HCT116 (cell line): ENCODE results near the gene GNAI2. TPM values are rescaled to one million over a fixed set of nuclear protein-coding genes. Genes with fewer than 3 reads are reported as not detected.
A peak's percentile ranks its signal among the peaks of the same experiment; 100 is the strongest.

Experiments
- ATAC-seq: fragments of 200-7000 bp; cut with Tn5 transposase; 2 replicates; pipeline ENCODE4 v1.9.1; 2020; ENCODE audit warnings: mild to moderate bottlenecking, moderate library complexity
- BruUV-seq: library from RNA; stranded (reverse); fragments of 400-500 nt; replicated peaks from 2 replicates; lab custom pipeline; 2021; lab: Mats Ljungman, UMichigan
- CTCF ChIA-PET: fragments of 300-600 bp; sonication (Branson Sonifier 250); formaldehyde crosslinking; loops from one replicate; lab custom pipeline; 2021; ENCODE audit warnings: antibody characterized with exemption; lab: Charles Lee
- POLR2A ChIA-PET: fragments of 300-600, 350-600 bp; sonication (Branson Sonifier 250); formaldehyde crosslinking; loops from one replicate; lab custom pipeline; 2021; ENCODE audit warnings: antibody characterized with exemption; lab: Charles Lee
- RAD21 ChIA-PET, 2 experiments: fragments of 300-600 bp; sonication (Branson Sonifier 250); formaldehyde crosslinking; loops; one replicate each; lab custom pipeline; 2023; ENCODE audit warnings: low total read pairs in 2 of 2; ENCODE audit not compliant: uncharacterized antibody in 2 of 2, unreplicated experiment in 2 of 2, low non-redundant PET in 1 of 2; lab: Charles Lee
- DNase-seq: peaks from one replicate; pipeline ENCODE4 v3.0.0-alpha.2; 2010; ENCODE audit warnings: low read depth, low spot score
- H2AFZ ChIP-seq: fragments of 200-600 bp; shearing (Covaris generic), sonication (generic); 2 replicates; pipeline ENCODE4 v1.6.1; 2017; ENCODE audit warnings: low read depth, mixed run types, mixed read lengths, antibody characterized with exemption, low read length; ENCODE audit not compliant: poor library complexity, severe bottlenecking
- H3K27ac ChIP-seq: 2 replicates; pipeline ENCODE4 v1.5.1; 2012; ENCODE audit warnings: low read depth, low read length
- H3K27me3 ChIP-seq: fragments of 200-600 bp; sonication (generic); 2 replicates; pipeline ENCODE4 v1.6.1; 2016; ENCODE audit warnings: mixed run types, low read length, mixed read lengths; ENCODE audit not compliant: insufficient read depth
- H3K36me3 ChIP-seq, 2 experiments: fragments of 200-500 bp in 1 of 2; fragments of 200-600 bp in 1 of 2; sonication (Bioruptor generic) in 1 of 2; sonication (generic) in 1 of 2; 2 replicates each; pipeline versions ENCODE4 v1.5.1 to v1.6.1; 2014 to 2016; ENCODE audit warnings: low read length in 2 of 2, inconsistent platforms in 1 of 2, mixed read lengths in 1 of 2, mixed run types in 1 of 2; ENCODE audit not compliant: insufficient read depth in 2 of 2, control insufficient read depth in 1 of 2
- H3K4me1 ChIP-seq, 2 experiments: fragments of 200-600 bp in 1 of 2; sonication (generic) in 1 of 2; 2 replicates each; pipeline versions ENCODE4 v1.5.1 to v1.6.1; 2012 to 2017; ENCODE audit warnings: low read length in 2 of 2, inconsistent platforms in 1 of 2, mild to moderate bottlenecking in 1 of 2, mixed read lengths in 1 of 2, mixed run types in 1 of 2, moderate library complexity in 1 of 2; ENCODE audit not compliant: insufficient read depth in 2 of 2, control insufficient read depth in 1 of 2
- H3K4me2 ChIP-seq: fragments of 200-600 bp; sonication (generic); 2 replicates; pipeline ENCODE4 v1.6.1; 2017; ENCODE audit warnings: mixed run types, low read length, mixed read lengths
- H3K4me3 ChIP-seq, 2 experiments: fragments of 200-600 bp in 1 of 2; sonication (generic) in 1 of 2; replicated peaks in 1 of 2; 2 replicates each; pipeline ENCODE4 v1.5.1; 2011 to 2016; ENCODE audit warnings: low read length in 2 of 2, control low read depth in 1 of 2, low read depth in 1 of 2, mild to moderate bottlenecking in 1 of 2, mixed read lengths in 1 of 2, mixed run types in 1 of 2
- H3K79me2 ChIP-seq: fragments of 200-600 bp; sonication (generic); 2 replicates; pipeline ENCODE4 v1.6.1; 2017; ENCODE audit warnings: mild to moderate bottlenecking, mixed run types, low read length, moderate library complexity, mixed read lengths; ENCODE audit not compliant: insufficient read depth
- H3K9ac ChIP-seq: fragments of 200-600 bp; sonication (generic); 2 replicates; pipeline ENCODE4 v1.6.1; 2016; ENCODE audit warnings: low read length, mixed read lengths
- H3K9me2 ChIP-seq: fragments of 200-600 bp; sonication (generic), shearing (Covaris generic); 2 replicates; pipeline ENCODE4 v1.6.1; 2017; ENCODE audit warnings: mixed run types, mild to moderate bottlenecking, moderate library complexity; ENCODE audit not compliant: insufficient read depth
- H3K9me3 ChIP-seq, 2 experiments: fragments of 200-500 bp in 1 of 2; fragments of 200-600 bp in 1 of 2; sonication (Bioruptor generic) in 1 of 2; sonication (generic) in 1 of 2; 2 replicates each; pipeline ENCODE4 v1.6.1; 2014 to 2017; ENCODE audit warnings: low read length in 2 of 2, mixed read lengths in 2 of 2, inconsistent platforms in 1 of 2, low read depth in 1 of 2, mild to moderate bottlenecking in 1 of 2, mixed run types in 1 of 2, moderate library complexity in 1 of 2; ENCODE audit not compliant: control insufficient read depth in 1 of 2, insufficient read depth in 1 of 2
- H4K20me1 ChIP-seq: fragments of 200-600 bp; sonication (generic), shearing (Covaris generic); 2 replicates; pipeline ENCODE4 v1.6.1; 2017; ENCODE audit warnings: mixed run types, mild to moderate bottlenecking, moderate library complexity; ENCODE audit not compliant: insufficient read depth
- ATF3 ChIP-seq: IDR thresholded peaks from 2 replicates; pipeline ENCODE4 v1.6.1; 2012
- CBX3 ChIP-seq: IDR thresholded peaks from 2 replicates; pipeline ENCODE4 v1.6.1; 2012; ENCODE audit warnings: low read depth
- CEBPB ChIP-seq: IDR thresholded peaks from 2 replicates; pipeline ENCODE4 v1.6.1; 2012; ENCODE audit warnings: low read depth
- EGR1 ChIP-seq: IDR thresholded peaks from 2 replicates; pipeline ENCODE4 v1.6.1; 2012; ENCODE audit warnings: low read depth
- ELF1 ChIP-seq: IDR thresholded peaks from 2 replicates; pipeline ENCODE4 v1.6.1; 2012; ENCODE audit warnings: low read depth, borderline replicate concordance
- EZH2phosphoT487 ChIP-seq: fragments of 200-600 bp; IDR thresholded peaks from 2 replicates; pipeline ENCODE4 v1.6.1; 2018; ENCODE audit warnings: antibody characterized with exemption, borderline replicate concordance
- FOSL1 ChIP-seq: IDR thresholded peaks from 2 replicates; pipeline ENCODE4 v1.6.1; 2012; ENCODE audit warnings: low read depth
- JUND ChIP-seq: IDR thresholded peaks from 2 replicates; pipeline ENCODE4 v1.6.1; 2012
- MAX ChIP-seq: IDR thresholded peaks from 2 replicates; pipeline ENCODE4 v1.6.1; 2012
- POLR2A ChIP-seq: IDR thresholded peaks from 2 replicates; pipeline ENCODE4 v1.7.0; 2011; ENCODE audit warnings: borderline replicate concordance; ENCODE audit not compliant: insufficient read depth, insufficient read length; ENCODE audit errors: extremely low read depth
- POLR2AphosphoS5 ChIP-seq: IDR thresholded peaks from 2 replicates; pipeline ENCODE4 v1.6.1; 2011; ENCODE audit warnings: mild to moderate bottlenecking, low read depth, low read length, moderate library complexity
- RAD21 ChIP-seq: IDR thresholded peaks from 2 replicates; pipeline ENCODE4 v1.6.1; 2012; ENCODE audit warnings: low read depth, mild to moderate bottlenecking
- SIN3A ChIP-seq: IDR thresholded peaks from 2 replicates; pipeline ENCODE4 v1.6.1; 2012; ENCODE audit warnings: low read depth
- SP1 ChIP-seq: IDR thresholded peaks from 2 replicates; pipeline ENCODE4 v1.6.1; 2012; ENCODE audit warnings: low read depth
- TCF7L2 ChIP-seq: IDR thresholded peaks from 2 replicates; pipeline ENCODE4 v1.7.0; 2011; ENCODE audit warnings: borderline replicate concordance, inconsistent platforms; ENCODE audit not compliant: insufficient read depth, insufficient read length; ENCODE audit errors: extremely low read depth
- YY1 ChIP-seq: IDR thresholded peaks from 2 replicates; pipeline ENCODE4 v1.6.1; 2011; ENCODE audit warnings: low read length, low read depth, moderate library complexity, mild to moderate bottlenecking; ENCODE audit not compliant: insufficient replicate concordance; ENCODE audit errors: extremely low read depth
- ZNF274 ChIP-seq: fragments of 200-500 bp; sonication (Bioruptor generic); IDR thresholded peaks from 2 replicates; pipeline ENCODE4 v1.6.1; 2014; ENCODE audit warnings: mild to moderate bottlenecking, low read depth, low read length, inconsistent platforms
- intact Hi-C: fragments of 100-400 bp; cut with micrococcal nuclease; formaldehyde crosslinking; loops from 2 replicates; pipeline ENCODE4 v1.10.0; 2022
- total RNA-seq: library from RNA; stranded (reverse); gene quantifications from one replicate; pipeline ENCODE4 v1.2.1, GENCODE V29; 2021; ENCODE audit not compliant: unreplicated experiment
- TF ChIP-seq, protein P1 (sequence below), 3 experiments: fragments of 200-600 bp in 1 of 3; sonication (generic) in 1 of 3; IDR thresholded peaks in 2 of 3; conservative IDR thresholded peaks in 1 of 3; 2 replicates each; pipeline ENCODE4 v1.5.1; 2012 to 2017; ENCODE audit warnings: low read depth in 2 of 3, low read length in 2 of 3, antibody characterized with exemption in 1 of 3, borderline replicate concordance in 1 of 3, control low read depth in 1 of 3, mild to moderate bottlenecking in 1 of 3, mixed read lengths in 1 of 3, mixed run types in 1 of 3, moderate library complexity in 1 of 3; ENCODE audit not compliant: insufficient read depth in 1 of 3
- TF ChIP-seq, protein P2 (sequence below): IDR thresholded peaks from 2 replicates; pipeline ENCODE4 v1.6.1; 2011; ENCODE audit warnings: mild to moderate bottlenecking, low read length, moderate library complexity; ENCODE audit not compliant: insufficient replicate concordance; ENCODE audit errors: extremely low read depth

The GNAI2 gene
- total RNA-seq, 1 experiment from 2014 or later = 170 TPM

- DNase-seq = peak; percentile 95
- Histone ChIP-seq H3K27me3 (no peaks in the 10 kb centered on the region), H3K36me3 (no peaks in the 10 kb centered on the region), H3K9me2 (no peaks in the 10 kb centered on the region), H4K20me1 (no peaks in the 10 kb centered on the region), H3K4me1 (peaks cover 10 to 34% of the 10 kb centered on the region in 2 experiments), H3K9me3 (no peaks in the 10 kb centered on the region), H3K4me3 (peak overlapping the region; percentile 58 to 87), H3K27ac (peak overlapping the region; percentile 87), H3K9ac (peak overlapping the region; percentile 80), H3K79me2 (no peaks in the 10 kb centered on the region), H2AFZ (peak overlapping the region; percentile 82), H3K4me2 (peak overlapping the region; percentile 100)
- ChIA-PET POLR2A (interaction anchor here (0.6 to 3.3 kb wide), 8 partner anchors 8 to 274 kb away, joined by 3 to 14 read pairs (median 5); partner anchors contain the start of gene GNAI2), CTCF (interaction anchor here (0.9 to 6.3 kb wide), 18 partner anchors 8 to 104 kb away, joined by 3 to 164 read pairs (median 6); partner anchors contain the start of genes GNAI2, GNAT1, HYAL3 and IFRD2), RAD21 (interaction anchor here (0.9 to 4.7 kb wide), 9 partner anchors 8 to 42 kb away, joined by 3 to 48 read pairs (median 6); partner anchors contain the start of gene SEMA3B (in 1 of the 2))
- peak; percentile 86 for ATAC-seq
- intact Hi-C loops = loop anchor here (1.0 kb wide), 5 partner anchors 8 to 46 kb away; no protein-coding TSS in a partner anchor
- BruUV-seq = TSS peak; percentile 76
- TF ChIP-seq POLR2AphosphoS5 = peak; percentile 76
- no peak for TF ChIP-seq SIN3A
- no peak for TF ChIP-seq FOSL1
- TF ChIP-seq JUND = no peak
- TF ChIP-seq, protein P1, sequence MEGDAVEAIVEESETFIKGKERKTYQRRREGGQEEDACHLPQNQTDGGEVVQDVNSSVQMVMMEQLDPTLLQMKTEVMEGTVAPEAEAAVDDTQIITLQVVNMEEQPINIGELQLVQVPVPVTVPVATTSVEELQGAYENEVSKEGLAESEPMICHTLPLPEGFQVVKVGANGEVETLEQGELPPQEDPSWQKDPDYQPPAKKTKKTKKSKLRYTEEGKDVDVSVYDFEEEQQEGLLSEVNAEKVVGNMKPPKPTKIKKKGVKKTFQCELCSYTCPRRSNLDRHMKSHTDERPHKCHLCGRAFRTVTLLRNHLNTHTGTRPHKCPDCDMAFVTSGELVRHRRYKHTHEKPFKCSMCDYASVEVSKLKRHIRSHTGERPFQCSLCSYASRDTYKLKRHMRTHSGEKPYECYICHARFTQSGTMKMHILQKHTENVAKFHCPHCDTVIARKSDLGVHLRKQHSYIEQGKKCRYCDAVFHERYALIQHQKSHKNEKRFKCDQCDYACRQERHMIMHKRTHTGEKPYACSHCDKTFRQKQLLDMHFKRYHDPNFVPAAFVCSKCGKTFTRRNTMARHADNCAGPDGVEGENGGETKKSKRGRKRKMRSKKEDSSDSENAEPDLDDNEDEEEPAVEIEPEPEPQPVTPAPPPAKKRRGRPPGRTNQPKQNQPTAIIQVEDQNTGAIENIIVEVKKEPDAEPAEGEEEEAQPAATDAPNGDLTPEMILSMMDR (IDR thresholded peaks at IDR 0.05 in 2 of 3, conservative IDR thresholded peaks at IDR 0.05 in 1 of 3; ENCODE audit: borderline replicate concordance in 1 of 3, insufficient read depth in 1 of 3, low read depth in 2 of 3, low read length in 2 of 3) = peak in 2 of 3 experiments; percentile 70 to 76; a peak in 4 of 6 replicates
- no peak for TF ChIP-seq SP1
- TF ChIP-seq ZNF274 = no peak
- no peak for TF ChIP-seq CBX3
- TF ChIP-seq MAX = no peak
- no peak for TF ChIP-seq CEBPB
- TF ChIP-seq EGR1 = no peak
- TF ChIP-seq, protein P2, sequence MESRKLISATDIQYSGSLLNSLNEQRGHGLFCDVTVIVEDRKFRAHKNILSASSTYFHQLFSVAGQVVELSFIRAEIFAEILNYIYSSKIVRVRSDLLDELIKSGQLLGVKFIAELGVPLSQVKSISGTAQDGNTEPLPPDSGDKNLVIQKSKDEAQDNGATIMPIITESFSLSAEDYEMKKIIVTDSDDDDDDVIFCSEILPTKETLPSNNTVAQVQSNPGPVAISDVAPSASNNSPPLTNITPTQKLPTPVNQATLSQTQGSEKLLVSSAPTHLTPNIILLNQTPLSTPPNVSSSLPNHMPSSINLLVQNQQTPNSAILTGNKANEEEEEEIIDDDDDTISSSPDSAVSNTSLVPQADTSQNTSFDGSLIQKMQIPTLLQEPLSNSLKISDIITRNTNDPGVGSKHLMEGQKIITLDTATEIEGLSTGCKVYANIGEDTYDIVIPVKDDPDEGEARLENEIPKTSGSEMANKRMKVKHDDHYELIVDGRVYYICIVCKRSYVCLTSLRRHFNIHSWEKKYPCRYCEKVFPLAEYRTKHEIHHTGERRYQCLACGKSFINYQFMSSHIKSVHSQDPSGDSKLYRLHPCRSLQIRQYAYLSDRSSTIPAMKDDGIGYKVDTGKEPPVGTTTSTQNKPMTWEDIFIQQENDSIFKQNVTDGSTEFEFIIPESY = peak; percentile 54
- TF ChIP-seq RAD21 = no peak
- TF ChIP-seq POLR2A = peak; percentile 62
- TF ChIP-seq EZH2phosphoT487 = no peak
- peak; percentile 70 for TF ChIP-seq YY1
- TF ChIP-seq ATF3 = no peak
- no peak for TF ChIP-seq ELF1
- no peak for TF ChIP-seq TCF7L2
Measured at GRCh38 chr3:50227390-50228183, 8.4 kb upstream of the GNAI2 start.
